Stimulated activated CD4-positive, alpha-beta T cell treated with anti-CD3 and anti-CD28 coated beads, Interleukin-15, amount 100 ng/mL, for 24 hours (primary cell): ENCODE measurements around the gene PPP1CA.

ENCODE experiments used
- DNase-seq: peaks from one replicate; pipeline ENCODE4 v3.0.0-alpha.2; 2020

The PPP1CA gene

DNA sequence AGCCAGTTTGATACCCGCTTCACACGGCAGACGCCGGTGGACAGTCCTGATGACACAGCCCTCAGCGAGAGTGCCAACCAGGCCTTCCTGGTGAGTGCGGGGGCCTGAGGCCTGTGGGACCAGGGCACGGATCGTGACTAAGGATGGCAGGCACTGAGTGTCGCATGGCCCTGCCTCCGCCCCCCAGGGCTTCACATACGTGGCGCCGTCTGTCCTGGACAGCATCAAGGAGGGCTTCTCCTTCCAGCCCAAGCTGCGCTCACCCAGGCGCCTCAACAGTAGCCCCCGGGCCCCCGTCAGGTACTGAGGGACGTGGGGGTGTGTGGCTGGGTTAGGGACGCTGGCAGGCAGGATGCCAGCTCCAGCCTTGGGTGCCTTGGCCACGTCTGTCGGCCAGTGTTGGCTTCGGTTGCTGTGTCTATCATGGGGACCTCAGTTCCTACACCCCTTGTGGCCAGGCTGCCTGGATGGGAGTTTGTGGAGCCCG is 32.8 kb upstream of the PPP1CA start:
- DNase-seq = peak; percentile 60

- peak; percentile 45 for DNase-seq
Observed at GRCh38 chr11:67433536-67434394, 32.1 kb upstream of the PPP1CA start.

DNA sequence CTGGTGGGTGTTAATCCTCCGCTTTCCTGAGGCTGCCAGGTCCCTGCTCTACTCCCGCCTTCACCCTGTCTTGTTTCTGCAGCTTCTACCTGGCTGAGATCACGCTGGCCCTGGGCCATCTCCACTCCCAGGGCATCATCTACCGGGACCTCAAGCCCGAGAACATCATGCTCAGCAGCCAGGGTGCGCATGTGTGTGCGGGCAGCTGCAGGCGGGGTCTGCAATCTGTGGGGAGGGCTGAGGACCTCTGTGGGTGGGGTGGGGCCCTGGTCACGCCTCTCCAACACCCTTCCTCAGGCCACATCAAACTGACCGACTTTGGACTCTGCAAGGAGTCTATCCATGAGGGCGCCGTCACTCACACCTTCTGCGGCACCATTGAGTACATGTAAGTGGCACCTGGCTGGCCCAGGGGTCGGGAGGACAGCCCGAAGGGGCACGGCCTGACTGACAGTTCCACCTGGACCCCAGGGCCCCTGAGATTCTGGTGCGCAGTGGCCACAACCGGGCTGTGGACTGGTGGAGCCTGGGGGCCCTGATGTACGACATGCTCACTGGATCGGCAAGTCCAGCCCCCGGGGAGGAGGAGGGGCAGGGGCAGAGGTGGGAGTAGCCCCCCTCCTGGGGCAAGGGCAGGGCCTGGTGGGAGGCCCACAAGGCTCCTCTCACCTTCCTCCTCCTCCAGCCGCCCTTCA is 31.1 kb upstream of the PPP1CA start:
- peak; percentile 26 for DNase-seq

DNA sequence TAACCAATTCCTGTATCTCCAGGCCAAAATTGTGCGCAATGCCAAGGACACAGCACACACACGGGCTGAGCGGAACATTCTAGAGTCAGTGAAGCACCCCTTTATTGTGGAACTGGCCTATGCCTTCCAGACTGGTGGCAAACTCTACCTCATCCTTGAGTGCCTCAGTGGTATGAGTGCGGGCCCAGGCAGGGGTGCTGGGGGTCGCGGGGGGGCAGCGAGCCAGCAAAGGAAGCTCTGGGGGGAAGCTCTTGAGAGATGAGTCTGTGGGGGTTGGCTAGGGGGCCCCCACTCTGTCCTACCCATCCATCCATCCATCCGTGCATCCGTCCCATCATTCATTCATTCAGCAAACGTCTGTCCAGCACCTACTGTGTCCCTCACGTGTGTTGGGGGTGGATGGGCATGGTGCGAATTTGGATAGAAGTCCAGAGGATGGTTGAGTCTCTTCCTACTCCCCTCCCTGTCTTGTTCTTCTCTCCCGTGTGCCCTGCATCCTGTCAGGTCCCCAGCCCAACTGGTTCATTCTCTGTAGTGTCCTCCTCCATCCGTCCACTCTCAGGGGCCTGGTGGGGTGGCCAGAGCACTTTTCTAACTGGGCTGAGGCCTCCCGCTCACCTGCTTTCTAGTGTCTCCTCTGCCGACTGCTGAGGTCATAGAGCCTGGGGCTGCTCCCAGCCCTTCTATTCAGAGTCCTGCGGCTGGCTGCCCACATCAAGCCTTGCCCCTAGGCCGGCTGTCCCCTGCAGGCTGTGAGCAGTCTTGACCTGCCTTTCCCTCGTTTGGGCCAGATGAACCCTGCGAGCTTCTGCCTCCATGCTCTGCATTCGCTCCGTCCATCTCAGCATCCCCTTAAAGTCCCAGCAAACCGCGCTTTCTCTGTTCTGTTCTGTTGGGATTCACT is 29.9 kb upstream of the PPP1CA start:
- no peak for DNase-seq

DNA sequence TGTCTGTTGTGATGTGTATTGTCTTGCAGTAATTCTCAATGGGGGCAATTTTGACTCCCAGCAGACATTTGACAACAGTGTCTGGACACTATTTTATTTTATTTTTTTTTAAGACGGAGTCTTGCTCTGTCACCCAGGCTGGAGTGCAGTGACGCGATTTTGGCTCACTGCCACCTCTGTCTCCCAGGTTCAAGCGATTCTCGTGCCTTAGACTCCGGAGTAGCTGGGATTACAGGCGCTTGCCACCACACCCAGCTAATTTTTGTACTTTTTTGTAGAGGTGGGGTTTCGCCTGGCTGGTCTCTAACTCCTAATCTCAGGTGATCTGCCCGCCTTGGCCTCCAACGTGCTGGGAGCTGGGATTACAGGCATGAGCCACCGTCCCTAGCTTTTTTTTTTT is 28.1 kb upstream of the PPP1CA start:
- no peak for DNase-seq

- no peak for DNase-seq
Observed at GRCh38 chr11:67429038-67429668, 27.5 kb upstream of the PPP1CA start.

DNA sequence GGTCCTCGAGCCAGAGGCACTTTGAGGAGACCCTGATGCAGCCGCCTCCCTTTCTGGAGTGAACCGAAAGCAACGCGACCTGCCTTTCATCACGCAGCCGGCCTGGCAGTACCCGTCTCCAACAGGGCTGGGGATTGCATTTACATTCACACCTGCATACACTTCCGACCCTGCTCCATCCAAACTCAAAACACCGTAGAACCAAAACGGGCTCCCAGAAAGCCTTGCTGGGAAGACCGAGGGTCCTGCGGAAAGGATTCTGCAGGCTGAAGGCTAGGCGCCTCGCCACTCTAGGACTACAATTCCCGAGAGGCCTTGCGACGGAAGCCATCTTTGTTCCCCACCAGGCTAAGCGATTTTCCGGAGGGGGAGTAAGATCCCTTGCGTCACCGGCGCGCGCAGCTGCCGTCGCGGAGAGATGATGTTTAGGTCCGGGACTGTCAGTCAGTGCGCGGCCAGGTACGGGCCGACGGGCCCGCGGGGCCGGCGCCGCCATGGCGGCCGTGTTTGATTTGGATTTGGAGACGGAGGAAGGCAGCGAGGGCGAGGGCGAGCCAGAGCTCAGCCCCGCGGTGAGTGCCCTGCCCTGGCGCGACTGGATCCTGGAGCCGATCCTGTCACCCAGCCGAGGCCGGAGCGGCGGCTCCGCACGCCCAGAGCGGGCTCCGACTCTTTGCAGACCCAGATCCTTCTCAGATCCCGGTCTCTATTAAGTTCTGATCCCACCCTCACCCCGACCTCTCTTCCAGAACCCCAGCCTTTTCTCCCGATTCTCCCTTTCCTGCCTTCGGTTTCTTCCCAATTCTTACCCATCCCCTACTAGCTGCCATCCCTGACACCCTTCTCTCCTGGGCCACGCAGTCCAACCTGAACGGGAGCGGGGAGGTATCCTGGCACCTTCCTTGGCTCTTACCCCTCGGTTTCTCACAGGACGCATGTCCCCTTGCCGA is 26.7 kb upstream of the PPP1CA start, which contains the start of gene RPS6KB2:
TSS of gene RPS6KB2 (plus strand) at position 443 of the 950 bp plus-strand sequence. CDS start at position 495, 52 bp downstream.
- DNase-seq = peak; percentile 99

DNA sequence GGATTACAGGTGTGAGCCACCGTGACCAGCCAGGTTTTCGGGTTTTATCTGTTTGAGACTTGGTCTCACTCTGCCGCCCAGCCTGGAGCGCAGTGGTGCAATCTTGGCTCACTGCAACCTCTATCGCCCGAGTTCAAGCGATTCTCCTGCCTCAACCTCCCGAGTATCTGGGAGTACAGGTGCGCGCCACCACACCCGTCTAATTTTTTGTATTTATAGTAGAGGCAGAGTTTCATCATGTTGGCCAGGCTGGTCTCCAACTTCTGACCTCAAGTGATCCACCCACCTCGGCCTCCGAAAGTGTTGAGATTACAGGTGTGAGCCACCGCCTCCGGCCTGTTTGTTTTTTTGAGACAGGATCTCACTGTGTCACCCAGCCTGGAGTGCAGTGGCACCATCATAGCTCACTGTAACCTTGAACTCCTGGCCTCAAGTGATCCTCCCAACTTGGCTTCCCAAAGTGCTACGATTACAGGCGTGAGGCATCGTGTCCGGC is 25.8 kb upstream of the PPP1CA start:
- peak; percentile 30 for DNase-seq

- DNase-seq = no peak
Observed at GRCh38 chr11:67423891-67424613, 22.4 kb upstream of the PPP1CA start.

- no peak for DNase-seq
Observed at GRCh38 chr11:67423466-67423865, 21.8 kb upstream of the PPP1CA start.

DNA sequence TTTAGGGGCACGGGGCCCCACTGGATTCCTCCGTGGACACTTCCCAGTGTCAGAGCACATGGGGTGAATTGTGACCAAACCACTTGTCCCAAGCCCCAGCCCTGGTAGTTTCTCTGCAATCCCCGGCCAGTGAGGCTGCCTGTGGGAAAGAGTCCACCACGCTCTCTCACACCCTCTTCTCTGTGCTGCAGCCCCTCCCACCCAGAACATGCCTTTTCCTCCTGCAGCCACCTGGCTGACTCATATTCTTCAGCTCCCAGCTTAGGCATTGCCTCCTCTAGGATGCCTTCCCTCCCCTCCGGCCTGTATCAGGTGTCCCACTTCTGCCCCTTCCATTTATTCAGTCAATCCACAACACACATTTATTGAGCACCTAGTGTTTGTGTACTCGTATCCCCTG is 21.2 kb upstream of the PPP1CA start:
- no peak for DNase-seq

DNA sequence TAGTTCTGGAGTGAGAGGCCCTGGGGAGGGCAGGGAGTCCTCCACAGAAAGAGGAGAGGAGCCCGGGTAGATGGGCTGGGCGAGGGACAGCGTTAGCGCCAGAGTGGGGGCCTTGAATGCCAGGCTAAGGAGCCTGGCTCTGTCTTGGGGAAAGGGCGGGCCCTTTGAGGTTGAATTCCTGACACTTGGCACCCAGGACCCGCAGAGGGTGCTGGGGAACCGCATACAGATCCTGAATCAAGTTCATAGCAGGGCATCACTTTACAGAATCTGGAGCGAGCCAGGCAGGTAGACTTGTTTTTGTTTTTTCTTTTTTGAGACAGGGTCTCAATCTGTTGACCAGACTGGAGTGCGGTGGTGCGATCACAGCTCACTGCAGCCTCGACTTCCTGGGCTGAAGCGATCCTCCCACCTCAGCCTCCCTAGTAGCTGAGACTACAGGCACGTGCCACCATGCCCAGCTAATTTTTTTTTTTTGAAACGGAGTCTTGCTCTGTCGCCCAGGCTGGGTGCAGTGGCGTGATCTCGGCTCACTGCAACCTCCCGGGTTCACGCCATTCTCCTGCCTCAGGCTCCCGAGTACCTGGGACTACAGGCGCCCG is 19.9 kb upstream of the PPP1CA start:
- no peak for DNase-seq

DNA sequence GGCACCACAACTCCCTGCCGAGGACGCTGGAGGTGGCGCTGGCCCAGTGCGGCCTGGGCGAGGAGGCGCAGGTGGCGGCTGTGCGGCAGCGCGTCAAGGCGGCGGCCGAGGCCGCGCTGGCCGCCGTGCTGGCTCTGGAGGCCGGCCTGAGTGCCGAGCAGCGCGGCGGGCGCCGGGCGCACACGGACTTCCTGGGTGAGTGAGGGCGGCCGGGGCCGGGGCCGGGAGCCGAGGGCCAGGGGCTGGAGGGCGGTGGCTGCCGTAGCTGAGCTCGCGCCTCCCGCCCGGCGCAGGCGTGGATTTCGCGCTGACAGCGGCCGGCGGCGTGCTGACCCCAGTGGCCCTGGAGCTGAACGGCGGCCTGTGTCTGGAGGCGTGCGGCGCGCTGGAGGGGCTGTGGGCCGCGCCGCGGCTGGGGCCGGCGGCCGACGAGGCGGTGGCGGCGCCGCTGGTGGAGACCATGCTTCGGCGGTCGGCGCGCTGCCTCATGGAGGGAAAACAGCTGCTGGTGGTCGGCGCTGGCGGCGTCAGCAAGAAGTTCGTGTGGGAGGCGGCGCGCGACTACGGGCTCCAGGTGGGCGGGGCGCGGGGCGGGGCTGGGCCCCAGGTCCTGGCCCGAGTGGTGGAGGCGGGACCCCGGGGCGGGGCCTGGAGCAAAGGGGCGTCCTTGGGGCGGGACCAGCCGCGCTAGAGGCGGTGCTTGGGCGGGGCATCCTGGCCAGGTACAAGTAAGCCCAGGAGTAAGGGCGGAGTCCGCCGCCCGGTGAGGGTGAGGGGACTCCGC is 19.2 kb upstream of the PPP1CA start:
- DNase-seq = peak; percentile 99

DNA sequence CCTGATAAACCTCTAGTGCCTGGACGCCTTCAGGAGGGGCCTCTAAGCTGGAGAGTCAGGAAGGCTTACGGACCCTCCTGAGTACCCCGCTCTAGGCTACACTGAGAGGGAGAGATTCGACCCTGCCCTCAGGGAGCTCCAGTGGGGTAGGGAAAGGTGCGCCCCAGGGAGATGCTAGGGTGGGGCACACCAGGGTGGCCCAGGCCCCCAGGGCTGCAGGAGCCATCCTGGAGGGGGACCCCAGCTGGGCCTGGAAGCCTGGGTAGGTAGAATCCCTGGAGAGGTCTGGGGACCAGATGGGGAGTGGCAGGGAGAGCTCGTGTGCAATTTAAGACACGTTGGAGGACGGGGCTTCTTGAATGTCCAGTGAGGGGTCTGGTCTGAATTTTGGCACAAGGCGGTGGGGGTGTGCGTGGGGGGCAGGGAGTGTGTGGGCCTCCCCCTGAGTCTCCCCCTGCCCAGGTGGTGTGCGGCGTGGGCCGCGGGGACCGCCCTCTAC is 18.5 kb upstream of the PPP1CA start:
- no peak for DNase-seq

DNA sequence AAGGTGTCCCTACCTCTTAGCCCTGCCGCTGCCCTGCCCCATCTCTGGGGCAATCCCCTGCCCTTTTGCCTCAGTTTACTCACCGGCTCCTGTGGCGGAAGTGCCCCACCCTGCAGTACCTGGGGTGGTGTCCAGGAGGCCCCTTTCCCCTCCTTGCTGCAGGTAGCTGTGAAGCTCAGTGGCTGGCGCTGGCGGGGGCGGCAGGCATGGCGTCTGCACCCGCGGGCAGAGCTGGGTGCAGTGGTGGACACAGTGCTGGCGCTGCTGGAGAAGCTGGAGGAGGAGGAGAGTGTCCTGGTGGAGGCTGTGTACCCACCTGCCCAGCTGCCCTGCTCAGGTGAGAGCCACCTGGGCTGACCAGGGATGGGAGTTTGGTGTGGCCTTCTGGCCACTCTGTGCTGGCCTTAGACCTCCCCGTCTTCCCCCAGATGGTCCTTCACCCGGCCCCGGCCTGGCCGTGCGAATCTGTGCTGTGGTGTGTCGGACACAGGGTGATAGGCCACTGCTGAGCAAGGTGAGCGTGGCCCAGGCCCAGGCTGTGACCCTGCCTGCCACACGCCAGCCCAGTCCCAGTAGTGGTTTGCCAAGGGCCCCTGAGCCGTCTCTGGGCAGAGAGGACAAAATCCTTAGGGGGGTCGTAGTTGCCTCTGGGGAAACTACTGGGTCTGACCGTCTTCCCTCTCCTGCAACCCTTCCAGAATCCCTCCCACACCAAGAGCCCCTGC is 17.8 kb upstream of the PPP1CA start:
- DNase-seq = no peak

DNA sequence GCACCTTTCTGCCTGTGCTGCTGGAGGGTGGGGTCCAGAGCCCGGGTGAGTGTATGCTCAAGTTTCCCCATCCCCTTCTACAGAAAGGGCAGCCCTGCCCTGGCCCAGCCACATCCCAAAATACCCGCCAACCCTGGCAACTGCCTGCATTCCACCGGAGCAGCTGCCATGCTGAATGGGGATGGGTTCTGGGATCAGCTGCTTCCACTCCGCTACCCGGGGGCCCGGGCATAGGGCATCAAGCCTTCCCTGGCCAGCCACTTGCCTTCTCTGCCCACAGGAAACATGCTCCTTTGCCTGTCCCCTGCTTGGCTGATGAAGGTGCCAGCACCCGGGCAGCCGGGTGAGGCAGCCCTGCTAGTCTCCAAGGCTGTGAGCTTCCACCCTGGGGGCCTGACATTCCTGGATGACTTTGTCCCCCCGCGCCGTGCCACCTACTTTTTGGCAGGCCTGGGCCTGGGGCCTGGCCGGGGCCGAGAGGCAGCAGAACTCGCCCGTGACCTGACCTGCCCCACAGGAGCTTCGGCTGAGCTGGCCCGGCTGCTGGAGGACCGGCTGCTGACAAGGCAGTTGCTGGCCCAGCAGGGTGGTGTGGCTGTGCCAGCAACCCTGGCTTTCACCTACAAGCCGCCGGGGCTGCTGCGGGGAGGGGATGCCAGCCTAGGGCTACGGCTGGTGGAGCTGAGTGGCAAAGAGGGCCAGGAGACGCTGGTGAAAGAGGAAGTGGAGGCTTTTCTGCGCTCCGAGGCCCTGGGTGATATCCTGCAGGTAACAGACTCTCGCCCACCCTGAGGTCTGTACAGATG is 17.0 kb upstream of the PPP1CA start:
- peak; percentile 41 for DNase-seq

- no peak for DNase-seq
Observed at GRCh38 chr11:67417425-67417824, 15.8 kb upstream of the PPP1CA start.
